ENCODE data around the gene UPP2. TPM values are rescaled to one million over a fixed set of nuclear protein-coding genes. Genes with fewer than 3 reads are reported as not detected.
A peak's percentile ranks its signal among the peaks of the same experiment; 100 is the strongest.

Gene UPP2
- total and polyA plus RNA-seq, 2 of the 13 experiments (the other 11 are each of a cell fraction or from before 2014, with no cell fraction given): 0.07 to 0.28 TPM

GRCh38 chr2:158061763-158062162, 39.9 kb upstream of the UPP2 start:
- no TSS peak for BruUV-seq (replicated peaks)
- in situ Hi-C loops (cut with HindIII; ENCODE audit: extremely low pct_ligation_motif_present, low pct_unique_long_range_greater_than_20kb): no loop called here
- no peak overlapping the region for H3K4me3 ChIP-seq (replicated peaks in 1 of 3; ENCODE audit: insufficient read depth in 1 of 3, low read depth in 2 of 3, low read length in 3 of 3)
- no peak overlapping the region for H2AFZ ChIP-seq (ENCODE audit: low read length)
- peaks cover 0 to 1% of the 10 kb centered on the region in 2 experiments; a peak in 1 of 5 replicates for H3K27me3 ChIP-seq (ENCODE audit: control insufficient read depth in 1 of 2, insufficient read depth in 2 of 2, low read length in 2 of 2)
- TF ChIP-seq, protein P1, sequence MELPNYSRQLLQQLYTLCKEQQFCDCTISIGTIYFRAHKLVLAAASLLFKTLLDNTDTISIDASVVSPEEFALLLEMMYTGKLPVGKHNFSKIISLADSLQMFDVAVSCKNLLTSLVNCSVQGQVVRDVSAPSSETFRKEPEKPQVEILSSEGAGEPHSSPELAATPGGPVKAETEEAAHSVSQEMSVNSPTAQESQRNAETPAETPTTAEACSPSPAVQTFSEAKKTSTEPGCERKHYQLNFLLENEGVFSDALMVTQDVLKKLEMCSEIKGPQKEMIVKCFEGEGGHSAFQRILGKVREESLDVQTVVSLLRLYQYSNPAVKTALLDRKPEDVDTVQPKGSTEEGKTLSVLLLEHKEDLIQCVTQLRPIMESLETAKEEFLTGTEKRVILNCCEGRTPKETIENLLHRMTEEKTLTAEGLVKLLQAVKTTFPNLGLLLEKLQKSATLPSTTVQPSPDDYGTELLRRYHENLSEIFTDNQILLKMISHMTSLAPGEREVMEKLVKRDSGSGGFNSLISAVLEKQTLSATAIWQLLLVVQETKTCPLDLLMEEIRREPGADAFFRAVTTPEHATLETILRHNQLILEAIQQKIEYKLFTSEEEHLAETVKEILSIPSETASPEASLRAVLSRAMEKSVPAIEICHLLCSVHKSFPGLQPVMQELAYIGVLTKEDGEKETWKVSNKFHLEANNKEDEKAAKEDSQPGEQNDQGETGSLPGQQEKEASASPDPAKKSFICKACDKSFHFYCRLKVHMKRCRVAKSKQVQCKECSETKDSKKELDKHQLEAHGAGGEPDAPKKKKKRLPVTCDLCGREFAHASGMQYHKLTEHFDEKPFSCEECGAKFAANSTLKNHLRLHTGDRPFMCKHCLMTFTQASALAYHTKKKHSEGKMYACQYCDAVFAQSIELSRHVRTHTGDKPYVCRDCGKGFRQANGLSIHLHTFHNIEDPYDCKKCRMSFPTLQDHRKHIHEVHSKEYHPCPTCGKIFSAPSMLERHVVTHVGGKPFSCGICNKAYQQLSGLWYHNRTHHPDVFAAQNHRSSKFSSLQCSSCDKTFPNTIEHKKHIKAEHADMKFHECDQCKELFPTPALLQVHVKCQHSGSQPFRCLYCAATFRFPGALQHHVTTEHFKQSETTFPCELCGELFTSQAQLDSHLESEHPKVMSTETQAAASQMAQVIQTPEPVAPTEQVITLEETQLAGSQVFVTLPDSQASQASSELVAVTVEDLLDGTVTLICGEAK (IDR thresholded peaks at IDR 0.05): no peak
- TF ChIP-seq, protein P1 (CRISPR knock-in tag; IDR thresholded peaks at IDR 0.05): peak; percentile 60; the same call in 1 of the 2 replicates
- no peak for TF ChIP-seq POLR2A (IDR thresholded peaks at IDR 0.05; ENCODE audit: insufficient read depth in 1 of 2, low read depth in 2 of 2, low read length in 2 of 2)
- FAIRE-seq: no peak
- no peak for ATAC-seq
- CTCF ChIA-PET (ENCODE audit: low intra/inter-chr PET ratio, low total read pairs): no interaction called here
- H3K79me2 ChIP-seq (ENCODE audit: insufficient read depth, low read length): no peaks in the 10 kb centered on the region
- H3K4me2 ChIP-seq (ENCODE audit: low read depth, low read length): no peak overlapping the region
- intact Hi-C loops (cut with micrococcal nuclease; ENCODE audit: unreplicated experiment): no loop called here
- 67% methylated on average over 5 of the region's 5 CpGs for WGBS (ENCODE audit: low lambda C conversion rate)
- peaks cover 4% of the 10 kb centered on the region for H3K4me1 ChIP-seq (ENCODE audit: insufficient read depth, low read length)
- H3K27ac ChIP-seq (ENCODE audit: extremely low read length, insufficient read depth, low read length): no peak overlapping the region
- no peaks in the 10 kb centered on the region for H3K9me3 ChIP-seq (ENCODE audit: low read length)
- H4K20me1 ChIP-seq (ENCODE audit: insufficient read depth, low read length): no peaks in the 10 kb centered on the region
- no peak for DNase-seq (ENCODE audit: low spot score)
- H3K36me3 ChIP-seq (replicated peaks in 1 of 2; ENCODE audit: control insufficient read depth in 1 of 2, insufficient read depth in 2 of 2, low read length in 2 of 2): no peaks in the 10 kb centered on the region
- POLR2A ChIA-PET: no interaction called here
- no peak overlapping the region for H3K9ac ChIP-seq (ENCODE audit: insufficient read depth, low read depth, low read length)
